ENCODE measurements around the gene CEP89. TPM values are rescaled to one million over a fixed set of nuclear protein-coding genes. Genes with fewer than 3 reads are reported as not detected.
"Not testable (repeated sequence)": the region's sequence is repeated elsewhere in the genome, so short reads cannot be mapped to it uniquely, and the experiment has no call there.

Gene CEP89
- total RNA-seq, 1 donor from 2014 or later, result 7.7 TPM

GRCh38 chr19:32976223-32976805 is 4.6 kb upstream of the CEP89 start:
- intact Hi-C loops (cut with DNase I), result loop anchor here (10.0 kb wide), 1 partner anchor 148 kb away; no protein-coding TSS in a partner anchor
- DNase-seq, result peak; percentile 82
- no peak for ATAC-seq (ENCODE audit: poor library complexity)

GRCh38 chr19:32971012-32971595 is 654 bp downstream of the CEP89 start:
- ATAC-seq (ENCODE audit: poor library complexity), result no peak
- intact Hi-C loops (cut with DNase I), result loop anchor here (10.0 kb wide), 1 partner anchor 154 kb away; no protein-coding TSS in a partner anchor
- no peak for DNase-seq

- DNase-seq (no peak), ATAC-seq (ENCODE audit: poor library complexity) (no peak)
- intact Hi-C loops (cut with DNase I), result no loop called here
Observed at GRCh38 chr19:32969549-32969948, 2.2 kb downstream of the CEP89 start.

GRCh38 chr19:32966750-32967149 is 5.0 kb downstream of the CEP89 start:
- DNase-seq (no peak), ATAC-seq (ENCODE audit: poor library complexity) (no peak)
- intact Hi-C loops (cut with DNase I), result no loop called here

- ATAC-seq (ENCODE audit: poor library complexity) (no peak), DNase-seq (no peak)
- intact Hi-C loops (cut with DNase I), result no loop called here
Observed at GRCh38 chr19:32945260-32945659, 26.5 kb downstream of the CEP89 start.

GRCh38 chr19:32941273-32941672 is 30.5 kb downstream of the CEP89 start:
- ATAC-seq (ENCODE audit: poor library complexity); DNase-seq; intact Hi-C loops (cut with DNase I): not testable (repeated sequence)

- intact Hi-C loops (cut with DNase I), result no loop called here
- DNase-seq, result no peak
- no peak for ATAC-seq (ENCODE audit: poor library complexity)
Observed at GRCh38 chr19:32936065-32936464, 35.7 kb downstream of the CEP89 start.

- no peak for ATAC-seq (ENCODE audit: poor library complexity)
- intact Hi-C loops (cut with DNase I), result no loop called here
- no peak for DNase-seq
Observed at GRCh38 chr19:32935629-32936028, 36.1 kb downstream of the CEP89 start.

- intact Hi-C loops (cut with DNase I), result no loop called here
- DNase-seq (no peak), ATAC-seq (ENCODE audit: poor library complexity) (no peak)
Observed at GRCh38 chr19:32933571-32933970, 38.2 kb downstream of the CEP89 start.

- no peak for ATAC-seq (ENCODE audit: poor library complexity)
- DNase-seq, result no peak
- intact Hi-C loops (cut with DNase I), result no loop called here
Observed at GRCh38 chr19:32930567-32930966, 41.2 kb downstream of the CEP89 start.

- DNase-seq, result no peak
- intact Hi-C loops (cut with DNase I), result no loop called here
- ATAC-seq (ENCODE audit: poor library complexity), result no peak
Observed at GRCh38 chr19:32928806-32929205, 43.0 kb downstream of the CEP89 start.

GRCh38 chr19:32924200-32924599 is 47.6 kb downstream of the CEP89 start:
- intact Hi-C loops (cut with DNase I), result no loop called here
- DNase-seq (no peak), ATAC-seq (ENCODE audit: poor library complexity) (no peak)

GRCh38 chr19:32921624-32922023 is 50.1 kb downstream of the CEP89 start:
- intact Hi-C loops (cut with DNase I), result no loop called here
- ATAC-seq (ENCODE audit: poor library complexity), result no peak

GRCh38 chr19:32919365-32919764 is 52.4 kb downstream of the CEP89 start:
- ATAC-seq (ENCODE audit: poor library complexity) (no peak), DNase-seq (no peak)
- intact Hi-C loops (cut with DNase I), result no loop called here

More at GRCh38 chr19:32921624-32922023, 50.1 kb downstream of the CEP89 start:
- DNase-seq, result no peak

- intact Hi-C loops (cut with DNase I), result no loop called here
- ATAC-seq (ENCODE audit: poor library complexity) (no peak), DNase-seq (no peak)
Observed at GRCh38 chr19:32917616-32917996, 54.2 kb downstream of the CEP89 start.

GRCh38 chr19:32916969-32917615 is 54.7 kb downstream of the CEP89 start:
- DNase-seq (no peak), ATAC-seq (ENCODE audit: poor library complexity) (no peak)
- intact Hi-C loops (cut with DNase I), result no loop called here

- ATAC-seq (ENCODE audit: poor library complexity) (no peak), DNase-seq (no peak)
- intact Hi-C loops (cut with DNase I), result no loop called here
Observed at GRCh38 chr19:32914879-32915660, 56.7 kb downstream of the CEP89 start.

- intact Hi-C loops (cut with DNase I), result no loop called here
- ATAC-seq (ENCODE audit: poor library complexity), result no peak
- DNase-seq, result no peak
Observed at GRCh38 chr19:32911467-32911866, 60.3 kb downstream of the CEP89 start.

- DNase-seq, result no peak
- no peak for ATAC-seq (ENCODE audit: poor library complexity)
- intact Hi-C loops (cut with DNase I), result no loop called here
Observed at GRCh38 chr19:32910874-32911273, 60.9 kb downstream of the CEP89 start.

GRCh38 chr19:32910094-32910493 is 61.7 kb downstream of the CEP89 start:
- ATAC-seq (ENCODE audit: poor library complexity) (no peak), DNase-seq (no peak)
- intact Hi-C loops (cut with DNase I), result no loop called here
